ENCODE data around the gene SNRNP70. TPM values are rescaled to one million over a fixed set of nuclear protein-coding genes. Genes with fewer than 3 reads are reported as not detected.
"Not testable (repeated sequence)": the region's sequence is repeated elsewhere in the genome, so short reads cannot be mapped to it uniquely, and the experiment has no call there.

Gene SNRNP70
- total and polyA plus RNA-seq, 8 donors = 87.9 to 883 (median 161) TPM

DNA sequence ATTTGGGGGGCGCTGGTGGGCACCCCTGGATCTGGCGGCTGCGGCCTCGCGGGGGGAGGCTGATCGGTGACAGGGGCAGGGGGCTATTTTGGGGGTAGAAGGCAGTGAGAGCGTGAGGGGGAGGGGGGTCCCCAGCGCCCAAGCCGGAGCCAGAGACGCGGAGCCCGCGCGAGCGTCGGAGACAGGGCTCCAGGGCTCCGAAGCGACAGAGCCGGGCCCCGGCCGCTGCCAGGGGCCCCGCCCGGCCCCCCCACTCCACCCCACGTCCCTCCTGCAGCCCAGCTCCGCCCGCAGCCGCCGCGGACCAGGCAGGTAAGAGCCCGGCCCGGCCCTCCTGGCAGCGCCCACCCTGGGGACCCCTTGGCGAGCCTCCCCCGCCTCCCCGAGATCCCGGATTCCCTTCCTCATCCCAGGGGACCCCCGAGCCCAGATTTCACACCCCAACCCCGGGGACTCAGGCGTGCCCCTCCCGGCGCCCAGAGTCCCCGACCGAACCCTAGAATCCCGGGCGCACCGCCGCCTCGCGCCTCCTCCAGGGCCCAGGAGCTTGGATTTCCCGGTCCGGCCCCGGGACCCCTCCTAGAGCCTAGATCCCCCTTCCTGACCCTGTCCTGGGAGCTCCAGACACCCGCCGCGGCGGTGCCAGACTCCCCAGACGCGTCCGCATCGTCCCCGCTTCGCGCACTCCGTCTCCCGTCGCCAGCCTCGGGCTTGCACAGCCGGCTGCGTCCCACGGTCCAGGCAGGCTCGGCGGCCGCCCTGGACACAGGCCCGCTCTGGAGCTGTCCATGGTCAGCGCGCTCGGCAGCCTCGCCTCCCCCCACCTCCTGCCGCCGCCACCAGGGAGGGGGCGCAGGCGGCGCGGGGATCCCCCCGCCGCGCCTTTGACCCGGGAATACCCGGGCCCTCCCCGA is 34.4 kb downstream of the SNRNP70 start, which contains the start of gene PPFIA3:
Gene PPFIA3 (plus strand): TSS at position 134 of the 914 bp plus-strand sequence. CDS start 8,330 bp downstream, outside the sequence.
- TF ChIP-seq, protein P1, sequence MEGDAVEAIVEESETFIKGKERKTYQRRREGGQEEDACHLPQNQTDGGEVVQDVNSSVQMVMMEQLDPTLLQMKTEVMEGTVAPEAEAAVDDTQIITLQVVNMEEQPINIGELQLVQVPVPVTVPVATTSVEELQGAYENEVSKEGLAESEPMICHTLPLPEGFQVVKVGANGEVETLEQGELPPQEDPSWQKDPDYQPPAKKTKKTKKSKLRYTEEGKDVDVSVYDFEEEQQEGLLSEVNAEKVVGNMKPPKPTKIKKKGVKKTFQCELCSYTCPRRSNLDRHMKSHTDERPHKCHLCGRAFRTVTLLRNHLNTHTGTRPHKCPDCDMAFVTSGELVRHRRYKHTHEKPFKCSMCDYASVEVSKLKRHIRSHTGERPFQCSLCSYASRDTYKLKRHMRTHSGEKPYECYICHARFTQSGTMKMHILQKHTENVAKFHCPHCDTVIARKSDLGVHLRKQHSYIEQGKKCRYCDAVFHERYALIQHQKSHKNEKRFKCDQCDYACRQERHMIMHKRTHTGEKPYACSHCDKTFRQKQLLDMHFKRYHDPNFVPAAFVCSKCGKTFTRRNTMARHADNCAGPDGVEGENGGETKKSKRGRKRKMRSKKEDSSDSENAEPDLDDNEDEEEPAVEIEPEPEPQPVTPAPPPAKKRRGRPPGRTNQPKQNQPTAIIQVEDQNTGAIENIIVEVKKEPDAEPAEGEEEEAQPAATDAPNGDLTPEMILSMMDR (IDR thresholded peaks at IDR 0.05) = no peak
- FAIRE-seq (no peak), DNase-seq (peak; percentile 77 to 97 (median 89)), ATAC-seq (peak; percentile 64 to 75 (median 72))
- intact Hi-C loops (cut with DNase I) = no loop called here
- Histone ChIP-seq H3K27me3 (no peaks in the 10 kb centered on the region), H3K4me1 (peaks cover 0 to 10% (median 9%) of the 10 kb centered on the region in 3 donors), H3K36me3 (no peaks in the 10 kb centered on the region), H3K27ac (peak within 1 kb of the TSS; percentile 97 to 100 (median 99)), H3K9me3 (no peaks in the 10 kb centered on the region), H3K4me3 (peak within 1 kb of the TSS; percentile 47 to 71 (median 59))
- WGBS, 2 donors = 1% methylated on average over 50 to 90 of the region's 90 CpGs

DNA sequence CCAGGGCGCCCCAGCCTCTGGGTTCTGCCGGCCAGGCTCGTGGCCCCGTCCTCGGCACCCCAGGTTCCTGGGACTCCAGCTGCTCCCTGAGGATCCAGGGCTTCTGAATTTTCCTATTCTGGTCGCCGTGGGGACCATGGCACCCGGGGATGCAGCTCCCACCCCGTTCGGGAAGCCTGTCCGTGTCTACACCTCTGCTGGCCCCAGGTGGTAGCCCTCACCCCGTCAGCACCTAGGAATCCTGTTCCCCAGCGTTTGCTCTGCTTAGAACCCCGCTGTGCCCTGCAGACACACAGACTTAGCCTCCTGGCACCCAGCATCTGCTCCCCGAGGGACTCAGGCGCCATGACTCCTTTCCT is 35.1 kb downstream of the SNRNP70 start:
- no peak for FAIRE-seq
- WGBS, 2 donors = 11 to 15% methylated on average over 16 of the region's 16 CpGs
- H3K27ac ChIP-seq = peak overlapping the region in 1 of 4 donors; percentile 92
- no peaks in the 10 kb centered on the region for H3K27me3 ChIP-seq
- ATAC-seq = no peak
- H3K36me3 ChIP-seq = no peaks in the 10 kb centered on the region
- no peak for DNase-seq
- H3K4me3 ChIP-seq = peak overlapping the region in 3 of 4 donors; percentile 18 to 71 (median 62)
- intact Hi-C loops (cut with DNase I) = no loop called here
- TF ChIP-seq, protein P1 (IDR thresholded peaks at IDR 0.05) = no peak
- no peaks in the 10 kb centered on the region for H3K9me3 ChIP-seq
- H3K4me1 ChIP-seq = peaks cover 0 to 10% (median 9%) of the 10 kb centered on the region in 3 donors

DNA sequence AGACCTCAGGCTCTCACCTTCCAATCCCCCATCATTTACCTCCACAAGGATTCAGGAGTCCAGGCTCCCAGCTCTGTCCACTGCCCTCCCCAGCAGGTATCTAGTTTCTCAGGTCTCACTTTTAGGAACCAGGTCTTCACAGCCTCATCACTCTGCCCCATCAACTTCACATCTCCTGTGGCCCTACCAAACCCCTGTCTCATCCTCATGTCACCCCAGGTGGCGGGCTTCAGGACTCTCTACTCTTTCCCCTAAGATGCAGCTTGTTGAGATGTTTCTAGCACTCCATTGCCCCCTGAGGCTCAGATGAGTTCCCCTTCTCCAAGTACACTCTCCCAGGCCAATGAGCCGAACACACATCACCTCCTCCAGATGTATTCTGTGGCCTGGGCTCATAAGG is 35.6 kb downstream of the SNRNP70 start:
- intact Hi-C loops (cut with DNase I) = no loop called here
- no peak overlapping the region for H3K4me3 ChIP-seq
- TF ChIP-seq, protein P1 (IDR thresholded peaks at IDR 0.05) = no peak
- DNase-seq (no peak), FAIRE-seq (no peak), ATAC-seq (no peak)
- no peaks in the 10 kb centered on the region for H3K27me3 ChIP-seq
- H3K9me3 ChIP-seq = no peaks in the 10 kb centered on the region
- no peak overlapping the region for H3K27ac ChIP-seq
- no peaks in the 10 kb centered on the region for H3K36me3 ChIP-seq
- 86 to 93% methylated on average over 2 of the region's 2 CpGs for WGBS, 2 donors
- peaks cover 0 to 10% (median 9%) of the 10 kb centered on the region in 3 donors for H3K4me1 ChIP-seq

DNA sequence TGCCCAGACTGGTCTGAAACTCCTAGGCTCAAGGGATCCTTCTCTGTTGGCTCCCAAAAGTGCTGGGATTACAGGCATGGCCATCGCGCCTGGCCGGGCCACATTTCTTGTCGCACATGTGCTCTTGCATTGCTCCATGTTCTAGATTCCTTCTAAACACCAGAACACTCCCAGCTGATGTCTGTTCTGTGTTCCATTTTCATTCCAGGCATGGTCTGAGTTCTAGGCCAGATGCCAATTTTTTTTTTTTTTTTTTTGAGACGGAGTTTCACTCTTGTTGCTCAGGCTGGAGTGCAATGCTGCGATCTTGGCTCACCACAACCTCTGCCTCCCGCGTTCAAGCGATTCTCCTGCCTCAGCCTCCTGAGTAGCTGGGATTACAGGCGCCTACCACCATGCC is 36.6 kb downstream of the SNRNP70 start:
- DNase-seq; H3K27ac ChIP-seq; H3K27me3 ChIP-seq; FAIRE-seq; H3K4me3 ChIP-seq; H3K36me3 ChIP-seq; H3K9me3 ChIP-seq; intact Hi-C loops (cut with DNase I); ATAC-seq: not testable (repeated sequence)
- peaks cover 0 to 10% (median 9%) of the 10 kb centered on the region in 3 donors for H3K4me1 ChIP-seq
- WGBS, 2 donors = 74 to 77% methylated on average over 10 of the region's 10 CpGs

DNA sequence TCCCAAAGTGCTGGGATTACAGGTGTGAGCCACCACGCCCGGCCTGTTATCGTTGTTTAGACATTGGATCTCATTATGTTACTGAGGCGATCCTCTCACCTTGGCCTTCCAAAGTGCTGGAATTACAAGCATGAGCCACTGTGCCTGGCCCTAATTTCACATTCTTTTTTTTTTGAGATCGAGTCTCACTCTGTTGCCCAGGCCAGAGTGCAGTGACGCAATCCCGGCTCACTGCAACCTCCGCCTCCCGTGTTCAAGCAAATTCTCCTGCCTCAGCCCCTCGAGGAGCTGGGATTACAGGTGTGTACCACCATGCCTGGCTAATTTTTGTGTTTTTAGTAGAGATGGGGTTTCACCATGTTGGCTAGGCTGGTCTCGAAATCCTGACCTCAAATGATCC is 38.0 kb downstream of the SNRNP70 start:
- H3K36me3 ChIP-seq; H3K27me3 ChIP-seq; H3K27ac ChIP-seq; H3K4me1 ChIP-seq; H3K4me3 ChIP-seq; H3K9me3 ChIP-seq; intact Hi-C loops (cut with DNase I); ATAC-seq; DNase-seq; FAIRE-seq: not testable (repeated sequence)
- WGBS, 2 donors = 90 to 91% methylated on average over 11 of the region's 11 CpGs
